GM18520 (cell line): ENCODE measurements around the gene THEM4.
"Not testable (repeated sequence)": the region's sequence is repeated elsewhere in the genome, so short reads cannot be mapped to it uniquely, and the experiment has no call there.

Source experiments
- ATAC-seq: cut with Tn5 transposase; IDR thresholded peaks from one replicate; pipeline ENCODE4 v1.9.1; 2021; ENCODE audit not compliant: unreplicated experiment

The THEM4 gene

DNA sequence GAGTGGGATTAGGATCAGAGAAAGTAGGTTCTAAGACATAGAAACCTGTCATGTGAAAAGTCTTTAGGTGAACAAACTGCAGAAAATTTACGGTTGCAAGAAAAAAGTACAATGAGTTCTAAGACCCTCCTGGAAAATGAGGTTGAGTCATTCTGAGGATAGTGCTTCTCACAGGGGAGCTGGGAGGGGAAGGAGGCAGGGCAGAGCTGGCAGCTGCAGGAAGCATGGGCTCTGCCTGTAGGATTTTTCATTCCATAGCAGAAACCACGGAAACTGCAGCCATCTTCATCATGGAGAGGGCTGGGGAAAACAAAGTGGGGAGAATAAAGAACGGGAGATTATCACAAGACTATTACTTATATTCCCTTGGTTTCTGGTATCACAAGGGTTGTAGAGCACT lies 25.8 kb upstream of the THEM4 start:
- ATAC-seq = no peak

DNA sequence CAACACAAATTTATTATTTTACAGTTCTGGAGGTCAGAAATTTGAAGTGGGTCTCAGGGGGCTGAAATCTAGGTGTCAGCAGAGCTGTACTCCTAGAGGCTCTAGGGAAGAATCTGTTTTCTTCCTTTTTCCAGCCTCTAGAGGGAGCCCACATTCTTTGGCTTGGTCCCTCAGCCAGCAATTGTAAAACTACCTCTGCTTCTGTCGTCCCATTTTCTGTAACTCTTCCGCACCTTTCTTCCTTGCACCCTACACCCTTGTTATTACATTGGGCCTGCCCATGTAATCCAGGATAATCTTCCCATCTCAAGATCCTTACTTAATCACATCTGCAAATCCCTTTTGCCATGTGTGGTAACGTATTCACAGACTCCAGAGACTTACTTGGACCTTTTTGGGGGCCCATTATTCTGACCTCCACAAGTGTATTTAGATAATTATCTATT lies 24.8 kb upstream of the THEM4 start:
- ATAC-seq = no peak

DNA sequence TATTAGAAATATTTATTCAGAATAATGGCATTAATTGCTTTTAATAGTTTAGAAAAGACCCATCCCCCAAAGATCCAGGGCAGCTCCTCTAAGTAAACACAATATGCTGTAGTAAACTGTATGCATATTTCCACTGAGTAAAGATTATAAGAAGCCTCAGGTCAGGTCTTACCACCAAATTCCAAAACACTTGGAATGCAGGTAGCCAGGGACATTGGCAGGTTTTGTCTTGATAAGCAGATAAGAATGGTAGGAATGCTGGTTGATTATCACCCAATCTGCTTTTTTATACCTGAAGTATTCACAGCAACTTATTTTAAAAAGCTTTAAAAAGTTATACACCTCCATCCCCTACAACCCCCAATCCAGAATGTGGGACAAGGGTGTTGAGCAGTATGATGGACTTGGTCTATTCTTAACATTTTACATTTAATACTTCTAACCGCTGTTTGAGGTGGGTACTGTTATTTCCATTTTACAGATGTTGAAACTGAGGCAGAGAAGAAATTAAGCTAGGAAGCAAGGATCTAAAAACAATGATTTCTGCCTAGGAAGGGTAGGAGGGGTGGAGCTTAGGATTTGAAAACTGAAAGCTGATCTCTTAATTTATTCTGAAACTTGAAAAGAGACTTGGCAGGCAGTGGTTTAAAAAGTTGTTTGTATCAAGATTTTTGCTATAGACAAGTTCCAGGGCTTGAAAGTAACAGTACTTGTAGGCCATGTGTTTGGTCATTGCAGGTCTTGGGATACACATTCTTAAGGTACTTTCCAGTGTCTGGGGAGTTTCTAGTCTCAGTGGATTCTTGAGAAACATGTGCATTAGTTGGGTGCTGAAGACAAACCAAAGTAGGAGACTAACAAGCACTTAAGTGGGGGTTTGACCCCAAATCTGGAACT lies 15.6 kb upstream of the THEM4 start:
- no peak for ATAC-seq

DNA sequence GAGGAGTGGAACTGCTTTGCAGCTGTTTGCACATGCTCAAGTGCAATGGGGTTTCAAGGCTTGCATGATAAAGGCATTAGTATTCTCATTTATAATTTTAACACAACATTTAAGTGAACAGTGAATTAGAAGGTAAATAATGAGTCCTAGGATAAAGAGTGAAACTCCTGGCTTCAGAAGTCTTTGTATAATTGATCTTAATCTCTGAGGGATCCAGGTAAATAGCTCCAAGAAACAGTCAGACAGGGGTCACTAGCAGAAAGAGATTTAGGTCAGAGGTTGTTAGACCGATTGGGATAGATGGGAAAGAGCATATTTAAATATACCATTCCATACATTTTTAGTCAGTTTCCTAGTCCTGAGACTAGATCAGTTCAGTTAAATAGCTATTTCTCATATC lies 14.1 kb upstream of the THEM4 start:
- ATAC-seq = no peak

DNA sequence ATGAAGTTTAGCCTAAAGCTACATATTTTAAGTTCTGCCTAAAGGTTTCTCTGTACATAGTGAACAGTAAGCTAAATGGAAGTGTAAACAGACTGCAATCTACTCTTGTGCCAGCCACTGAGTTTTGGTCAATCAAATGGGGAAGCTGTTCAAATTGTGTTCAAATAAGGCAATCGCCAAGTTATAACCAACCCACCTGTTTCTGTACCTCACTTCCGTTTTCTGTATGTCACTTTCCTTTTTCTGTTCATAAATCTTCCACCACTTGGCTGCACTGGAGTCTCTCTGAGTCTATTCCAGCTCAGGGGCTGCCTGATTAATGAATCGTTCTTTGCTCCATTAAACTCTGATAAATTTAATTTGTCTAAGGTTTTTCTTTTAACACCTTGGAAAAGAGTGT lies 10.8 kb upstream of the THEM4 start:
- ATAC-seq = no peak

DNA sequence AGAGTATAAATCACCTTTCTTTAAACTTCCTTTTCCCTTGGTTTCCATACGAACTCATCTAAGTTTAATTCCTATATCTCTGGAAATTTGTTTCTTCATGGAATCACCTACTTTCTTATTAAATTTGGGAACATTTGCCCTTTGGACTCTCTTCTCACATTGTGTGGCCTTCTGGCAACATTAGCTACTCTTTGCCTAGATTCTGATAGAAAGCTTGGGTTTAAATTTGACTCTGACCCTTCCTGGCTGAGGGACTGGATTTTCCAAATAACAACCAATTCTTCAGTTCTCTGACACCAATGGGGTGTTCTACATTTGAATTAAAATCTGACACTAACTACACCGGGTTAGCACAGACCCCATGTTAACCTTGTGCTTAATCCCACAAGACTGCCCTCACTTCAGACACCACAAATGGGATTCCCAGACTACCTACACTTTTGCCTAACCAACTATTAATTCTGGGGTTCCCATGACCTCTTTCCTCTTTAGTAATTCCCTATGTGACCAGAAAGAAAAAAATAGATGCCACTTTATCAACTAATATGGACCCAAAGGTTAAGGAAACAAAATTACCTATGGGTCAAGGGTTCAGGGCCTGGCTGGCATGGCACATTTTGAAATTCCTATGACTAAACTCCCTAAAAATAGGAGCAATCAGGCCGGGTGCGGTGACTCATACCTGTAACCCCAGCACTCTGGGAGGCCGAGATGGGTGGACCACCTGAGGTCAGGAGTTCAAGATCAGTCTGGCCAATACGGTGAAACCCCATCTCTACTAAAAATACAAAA lies 9.7 kb upstream of the THEM4 start:
- no peak for ATAC-seq

DNA sequence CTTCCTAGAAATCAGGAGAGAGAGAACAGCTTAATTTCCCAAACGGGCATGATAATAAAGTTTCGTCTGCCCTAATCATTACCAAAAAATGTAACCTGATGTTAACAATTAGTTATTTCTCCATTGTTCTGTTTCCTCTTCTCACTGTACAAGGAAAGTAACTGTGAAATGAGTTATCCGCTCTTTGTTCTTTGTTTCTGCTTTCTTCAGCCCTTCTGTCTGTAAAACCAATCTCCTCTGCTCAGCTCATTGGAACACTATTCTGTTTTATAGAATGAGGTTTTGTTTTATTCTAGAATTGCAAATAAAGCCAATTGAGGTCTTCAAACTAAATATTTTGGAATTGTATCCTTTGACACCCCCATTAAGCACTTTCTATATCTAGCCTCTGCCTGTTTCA lies 8.8 kb upstream of the THEM4 start:
- ATAC-seq = no peak

DNA sequence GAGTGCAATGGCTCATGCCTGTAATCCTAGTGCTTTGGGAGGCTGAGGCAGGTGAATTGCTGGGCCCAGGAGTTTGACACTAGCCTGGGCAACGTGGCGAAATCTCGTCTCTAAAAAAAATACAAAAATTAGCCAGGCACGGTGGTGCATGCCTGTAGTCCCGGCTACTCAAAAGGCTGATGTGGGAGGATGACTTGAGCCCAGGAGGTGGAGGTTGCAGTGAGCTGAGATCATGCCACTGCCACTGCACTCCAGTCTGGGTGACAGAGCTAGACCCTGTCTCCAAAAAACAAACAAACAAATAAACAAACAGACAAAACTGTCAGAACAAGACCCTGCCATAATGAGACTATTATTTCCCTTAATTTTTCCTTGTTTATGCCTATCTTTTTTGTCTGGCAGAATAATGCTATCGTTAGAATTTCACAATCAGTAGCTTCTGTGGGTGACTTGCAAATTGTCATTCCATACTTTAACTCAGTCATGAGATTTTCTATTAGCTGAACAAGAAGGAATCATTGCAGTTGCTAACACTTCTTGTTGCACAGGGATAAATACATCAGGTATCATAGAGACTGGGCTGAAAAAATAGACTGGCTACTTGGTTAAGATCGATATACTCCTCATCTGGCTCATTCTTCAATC lies 7.5 kb upstream of the THEM4 start:
- no peak for ATAC-seq

DNA sequence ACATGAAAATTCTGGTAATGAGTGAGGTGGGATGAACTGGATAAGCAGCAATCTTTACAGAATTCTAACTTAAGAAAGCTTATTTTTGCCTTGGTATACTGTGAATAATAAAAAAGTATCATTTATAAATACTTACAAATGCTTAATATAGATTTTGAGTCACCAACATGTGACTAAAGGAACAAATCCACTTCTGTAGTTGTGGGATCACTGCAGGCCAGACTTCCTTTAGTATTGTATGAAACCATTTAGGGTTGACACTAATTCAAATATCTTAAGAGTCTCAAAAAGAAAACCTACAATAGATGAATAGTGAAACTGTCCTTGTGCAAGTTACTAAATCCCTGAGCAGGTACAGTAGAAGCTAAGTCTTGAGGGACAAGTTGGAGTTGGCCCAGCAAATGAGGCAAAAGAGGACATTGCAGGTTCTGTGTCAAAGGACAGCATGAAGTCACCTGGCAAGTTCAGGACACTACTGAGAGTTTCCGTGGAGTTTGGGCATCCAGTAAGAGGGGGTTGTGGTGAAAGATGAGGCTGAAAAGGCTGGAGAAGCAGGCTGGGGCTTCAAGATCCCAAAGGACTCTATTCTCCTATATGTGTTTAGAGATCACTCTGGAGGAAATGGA lies 5.9 kb upstream of the THEM4 start:
- no peak for ATAC-seq

DNA sequence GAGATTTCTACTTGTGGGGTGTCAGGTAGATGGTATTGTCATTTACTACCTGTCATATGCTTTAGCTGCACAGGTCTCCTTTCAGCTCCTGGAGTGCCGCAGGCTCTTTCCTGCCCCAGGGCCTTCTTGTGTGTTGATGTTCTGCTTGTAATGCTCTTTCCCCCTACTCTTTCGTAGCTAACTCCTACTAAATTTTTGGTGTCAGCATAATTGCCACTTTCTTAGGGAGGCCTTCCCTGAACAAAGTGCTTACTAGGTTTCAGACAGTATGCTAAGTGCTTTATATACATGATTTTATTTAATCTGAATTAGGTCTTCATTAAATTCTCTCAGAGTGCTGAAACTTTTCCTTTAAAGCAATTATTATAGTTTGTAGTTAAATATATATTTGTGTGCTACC lies 4.8 kb upstream of the THEM4 start:
- no peak for ATAC-seq

DNA sequence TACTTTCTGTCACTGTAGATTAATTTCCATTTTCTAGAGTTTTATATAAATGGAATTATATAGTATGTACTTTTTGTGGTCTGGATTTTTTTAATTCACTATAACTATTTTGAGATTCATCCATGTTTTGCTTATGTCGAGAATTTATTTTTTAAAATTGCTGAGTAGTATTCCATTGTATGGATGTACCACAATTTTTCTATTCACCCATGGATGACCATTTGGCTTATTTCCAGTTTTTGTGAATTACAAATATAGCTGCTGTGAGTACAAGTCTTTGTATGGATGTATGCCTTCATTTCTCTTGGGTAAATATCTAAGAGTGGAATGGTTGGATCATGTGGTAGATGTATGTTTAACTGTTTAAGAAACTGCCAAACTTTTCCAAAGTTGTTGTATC lies 3.7 kb upstream of the THEM4 start:
- no peak for ATAC-seq

DNA sequence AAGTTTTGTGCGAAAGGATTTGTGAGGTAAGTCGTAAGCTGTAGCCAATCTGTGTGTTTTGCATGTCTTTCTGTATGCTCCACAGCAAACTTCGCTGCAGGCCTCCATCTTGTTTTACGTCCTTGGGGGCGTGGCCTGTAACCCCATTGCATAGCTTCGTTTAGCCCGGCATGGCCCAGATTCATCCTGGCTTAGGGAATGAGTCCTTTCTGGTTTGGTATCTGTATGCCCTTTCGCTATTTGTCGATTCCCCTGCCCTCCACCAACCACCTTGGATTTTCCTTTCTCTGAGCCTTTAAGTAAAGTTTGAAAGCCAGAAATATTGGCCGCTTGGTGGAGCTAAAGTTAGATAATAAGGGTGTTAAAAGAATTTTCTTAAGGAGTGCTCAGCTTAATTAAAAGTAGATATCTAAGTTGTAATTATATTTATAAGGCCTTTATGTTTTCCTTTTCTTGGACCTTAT lies 1.1 kb downstream of the THEM4 start:
- ATAC-seq = no peak

DNA sequence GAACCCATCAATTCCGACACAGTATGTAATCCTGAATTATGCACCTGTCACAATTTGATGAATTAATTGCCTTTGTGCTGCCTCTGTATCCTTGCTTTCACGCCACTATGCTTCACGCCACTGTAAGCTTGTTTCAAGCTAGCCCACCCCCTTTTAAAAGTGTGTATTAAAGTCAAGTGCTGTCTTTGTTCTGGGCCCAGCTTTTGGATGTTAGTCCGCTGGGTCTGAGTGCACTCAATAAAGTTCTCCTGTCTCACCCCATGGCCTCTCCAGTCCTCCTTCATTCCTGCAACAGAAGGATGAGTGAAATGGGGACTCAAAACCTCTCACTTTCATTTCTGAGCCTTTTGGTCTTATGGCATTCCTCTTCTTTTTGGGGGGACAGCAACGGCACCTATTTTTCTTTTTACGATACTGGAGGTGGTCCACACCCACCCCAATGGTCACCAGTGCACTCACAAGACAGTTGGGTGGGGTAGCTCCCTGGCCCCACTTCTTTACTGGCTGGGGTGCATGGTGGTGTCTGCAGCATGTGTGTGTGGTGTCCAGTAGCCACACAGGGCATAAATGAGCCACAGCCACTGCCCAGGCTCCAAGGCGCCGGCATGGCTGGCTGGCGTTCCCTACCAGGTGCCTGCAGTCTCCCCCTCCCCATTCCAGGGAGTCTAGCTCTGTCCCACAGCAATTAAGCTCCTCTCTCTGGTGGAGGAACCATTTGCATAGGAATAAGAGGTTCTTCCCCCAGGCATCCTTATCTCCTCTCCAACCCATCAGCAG lies 1.8 kb downstream of the THEM4 start:
- ATAC-seq = no peak

DNA sequence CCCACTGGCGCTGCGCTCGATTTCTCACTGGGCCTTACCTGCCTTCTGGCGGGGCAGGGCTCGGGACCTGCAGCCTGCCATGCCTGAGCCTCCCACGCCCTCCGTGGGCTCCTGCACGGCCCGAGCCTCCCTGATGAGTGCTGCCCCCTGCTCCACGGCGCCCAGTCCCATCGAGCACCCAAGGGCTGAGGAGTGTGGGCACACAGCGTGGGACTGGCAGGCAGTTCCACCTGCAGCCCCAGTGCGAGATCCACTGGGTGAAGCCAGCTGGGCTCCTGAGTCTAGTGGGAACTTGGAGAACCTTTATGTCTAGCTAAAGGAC lies 3.0 kb downstream of the THEM4 start:
- ATAC-seq = not testable (repeated sequence)

DNA sequence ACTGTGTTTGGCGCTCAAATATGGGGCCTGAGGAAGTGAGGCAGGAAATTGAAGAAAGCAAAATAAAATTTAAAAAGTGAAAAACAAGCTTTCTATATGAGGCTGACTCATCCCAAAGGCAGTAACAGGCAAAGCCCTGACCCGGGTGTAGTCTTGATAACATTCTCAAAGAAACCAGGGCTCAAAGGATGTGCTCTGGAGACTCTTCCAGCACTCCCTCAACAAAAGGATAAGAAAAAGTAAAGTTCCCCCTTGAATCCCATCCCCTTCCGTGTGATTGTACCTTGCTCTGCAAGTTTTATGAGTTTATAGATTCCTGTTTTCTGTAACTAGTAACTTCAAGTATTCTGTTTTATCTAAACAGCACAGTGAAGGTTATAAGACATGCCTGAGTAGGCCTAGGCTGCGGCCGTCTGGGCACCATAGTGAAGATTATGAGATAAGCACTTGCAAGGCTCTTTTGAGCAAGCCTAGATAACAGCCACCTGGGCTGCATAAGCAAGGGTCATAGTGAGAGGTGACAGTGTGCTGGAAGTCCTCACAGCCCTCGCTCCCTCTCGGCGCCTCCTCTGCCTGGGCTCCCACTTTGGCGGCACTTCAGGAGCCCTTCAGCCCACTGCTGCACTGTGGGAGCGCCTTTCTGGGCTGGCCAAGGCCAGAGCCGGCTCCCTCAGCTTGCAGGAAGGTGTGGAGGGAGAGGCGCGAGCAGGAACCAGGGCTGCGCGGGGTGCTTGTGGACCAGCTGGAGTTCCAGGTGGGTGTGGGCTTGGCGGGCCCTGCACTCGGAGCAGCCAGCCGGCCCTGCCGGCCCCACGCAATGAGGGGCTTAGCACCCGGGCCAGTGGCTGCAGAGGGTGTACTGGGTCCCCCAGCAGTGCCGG lies 3.6 kb downstream of the THEM4 start:
- not testable (repeated sequence) for ATAC-seq

DNA sequence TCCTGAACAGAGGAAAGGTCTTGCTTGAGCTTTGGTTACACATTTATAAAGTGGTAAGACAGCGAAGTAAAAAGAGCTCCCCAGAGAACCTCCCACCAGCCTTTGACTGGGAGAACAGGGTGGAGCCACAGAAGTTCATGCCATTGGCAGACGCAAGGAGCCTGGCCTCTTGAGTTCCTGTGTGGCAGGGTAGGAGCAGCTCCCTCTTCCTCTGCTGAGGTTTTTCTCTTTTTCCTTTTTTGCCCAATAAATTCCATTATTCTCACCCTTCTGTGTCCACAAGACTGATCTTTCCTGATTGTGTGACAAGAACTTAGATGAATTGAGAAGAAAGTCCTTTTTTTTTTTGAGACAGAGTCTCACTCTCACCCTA lies 4.3 kb downstream of the THEM4 start:
- no peak for ATAC-seq

DNA sequence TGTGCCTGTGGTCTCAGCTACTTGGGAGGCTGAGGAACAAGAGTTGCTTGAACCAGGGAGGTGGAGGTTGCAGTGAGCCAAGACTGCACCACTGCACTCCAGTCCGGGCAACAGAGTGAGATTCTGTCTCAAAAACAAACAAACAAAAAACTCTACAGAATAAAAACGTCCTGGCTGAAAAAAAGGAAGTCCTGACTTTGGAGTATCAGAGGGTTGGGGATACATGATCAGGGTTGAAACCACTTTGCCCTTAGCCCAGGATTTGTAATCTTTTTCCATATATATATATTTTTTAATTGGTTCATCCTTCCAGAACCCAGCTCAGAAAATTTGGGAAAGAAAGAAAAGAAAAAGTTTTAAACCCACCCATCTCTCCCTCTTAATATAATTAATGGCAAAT lies 6.5 kb downstream of the THEM4 start:
- ATAC-seq = no peak

DNA sequence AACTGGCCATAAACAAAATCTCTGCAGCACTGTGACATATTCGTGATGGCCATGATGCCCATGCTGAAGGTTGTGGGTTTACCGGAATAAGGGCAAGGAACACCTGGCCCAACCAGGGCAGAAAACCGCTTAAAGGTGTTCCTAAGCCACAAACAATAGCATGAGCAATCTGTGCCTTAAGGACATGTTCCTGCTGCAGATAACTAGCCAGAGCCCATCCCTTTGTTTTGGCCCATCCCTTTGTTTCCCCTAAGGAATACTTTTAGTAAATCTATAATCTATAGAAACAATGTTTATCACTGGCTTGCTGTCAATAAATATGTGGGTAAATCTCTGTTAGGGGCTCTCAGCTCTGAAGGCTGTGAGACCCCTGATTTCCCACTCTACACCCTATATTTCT lies 8.5 kb downstream of the THEM4 start:
- ATAC-seq = not testable (repeated sequence)

DNA sequence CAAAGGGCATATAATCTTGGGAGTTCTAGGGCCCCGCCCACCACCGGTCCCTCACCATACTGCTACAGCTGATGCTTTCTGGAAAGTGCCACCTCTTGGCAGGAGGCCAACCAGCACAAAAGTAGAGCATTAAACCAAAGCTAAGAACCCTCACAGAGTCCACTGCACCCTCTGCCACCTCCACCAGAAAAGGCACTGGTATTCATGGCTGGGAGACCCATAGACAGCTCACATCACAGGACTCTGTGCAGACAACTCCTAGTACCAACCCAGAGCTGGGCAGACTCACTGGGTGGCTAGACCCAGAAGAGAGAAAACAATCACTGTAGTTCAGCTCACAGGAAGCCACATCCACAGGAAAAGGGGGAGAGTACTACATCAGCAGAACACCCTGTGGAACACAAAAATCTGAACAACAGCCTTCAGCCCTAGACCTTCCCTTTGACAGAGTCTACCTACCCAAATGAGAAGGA lies 10.8 kb downstream of the THEM4 start:
- ATAC-seq = no peak
